ENCODE measurements around the gene KRTAP22-2.

The KRTAP22-2 gene
- total RNA-seq = 0 reads per million in 9 experiments

DNA sequence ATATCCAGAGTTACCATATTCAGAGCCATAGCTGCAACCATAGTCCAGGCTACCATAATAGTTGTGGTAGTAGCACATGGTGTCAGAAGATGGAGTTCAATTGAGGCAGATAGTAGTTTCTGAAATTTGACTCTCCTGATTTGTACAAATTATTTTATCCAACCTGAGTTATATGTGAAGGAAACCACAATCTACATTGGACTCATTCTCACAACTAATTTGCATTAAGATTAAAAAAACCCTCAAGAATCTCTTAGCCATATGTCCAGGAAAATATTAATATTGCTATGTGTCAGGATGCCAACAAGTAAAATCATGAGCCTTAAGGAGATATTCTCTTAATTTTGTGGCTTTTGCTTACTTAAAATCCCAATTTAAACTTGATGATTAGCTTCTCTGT is at the start of gene KRTAP22-2:
Gene KRTAP22-2, minus strand, starts transcription at position 101 of the 400 bp plus-strand sequence.
- Mint-ChIP-seq H3K27ac (no peak within 1 kb of the TSS), H3K36me3 (ENCODE audit: insufficient read depth) (no peaks in the 10 kb centered on the region), H3K9me3 (peaks cover 0 to 5% of the 10 kb centered on the region in 2 donors), H3K4me3 (no peak within 1 kb of the TSS), H3K27me3 (no peaks in the 10 kb centered on the region), H3K4me1 (ENCODE audit: low read depth in 2 of 2) (no peaks in the 10 kb centered on the region)
- ATAC-seq (replicated peaks) (no peak), DNase-seq (no peak)

DNA sequence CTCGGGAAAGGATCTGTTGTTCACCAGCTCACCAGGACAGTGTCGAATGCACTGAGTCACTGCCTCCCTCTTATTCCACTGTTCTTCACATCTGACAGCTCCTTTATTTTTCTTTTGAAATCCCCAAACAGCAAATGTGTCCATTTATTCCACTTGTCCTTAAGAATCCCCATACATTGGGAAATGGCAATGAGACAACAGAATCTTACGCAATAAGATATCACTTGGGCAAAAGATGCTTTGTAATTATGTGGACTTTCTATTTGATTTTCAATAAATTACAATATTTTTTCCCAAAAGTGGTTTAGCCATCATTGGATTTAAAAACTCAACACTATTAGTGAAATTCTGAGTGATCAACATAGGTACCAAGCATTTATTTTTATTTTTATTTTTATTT is 48.5 kb upstream of the KRTAP22-2 start:
- Mint-ChIP-seq H3K4me3 (no peak overlapping the region), H3K27ac (no peak overlapping the region), H3K9me3 (peaks cover 0 to 1% of the 10 kb centered on the region in 2 donors), H3K4me1 (ENCODE audit: low read depth in 2 of 2) (no peaks in the 10 kb centered on the region), H3K36me3 (ENCODE audit: insufficient read depth) (no peaks in the 10 kb centered on the region), H3K27me3 (no peaks in the 10 kb centered on the region)
- no peak for ATAC-seq (replicated peaks)
- DNase-seq = no peak

DNA sequence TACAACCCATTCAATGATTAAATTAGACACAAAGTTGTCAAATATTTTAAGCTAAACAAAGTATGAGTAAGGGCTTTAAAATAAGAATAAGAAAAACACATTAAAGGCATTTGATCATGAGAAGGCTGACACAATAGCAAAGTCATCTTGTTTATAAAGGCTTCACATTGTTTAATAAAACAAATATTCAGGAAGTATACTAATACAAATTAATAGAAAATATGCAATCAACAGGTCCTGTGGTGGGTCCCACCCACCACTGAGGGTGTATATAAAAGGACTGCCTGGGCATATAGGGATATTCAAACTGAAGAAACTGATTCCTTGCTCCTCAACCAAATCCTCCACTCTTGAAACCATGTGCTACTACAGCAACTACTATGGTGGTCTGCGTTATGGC is 44.7 kb upstream of the KRTAP22-2 start, which contains the start of gene KRTAP20-2:
Gene KRTAP20-2, plus strand, starts transcription at position 301 of the 400 bp plus-strand sequence. Its CDS starts 58 bp downstream, at position 359.
- DNase-seq = no peak
- H3K9me3 Mint-ChIP-seq = peaks cover 0 to 1% of the 10 kb centered on the region in 2 donors
- no peaks in the 10 kb centered on the region for H3K27me3 Mint-ChIP-seq
- H3K27ac Mint-ChIP-seq = no peak within 1 kb of the TSS
- no peaks in the 10 kb centered on the region for H3K36me3 Mint-ChIP-seq (ENCODE audit: insufficient read depth)
- no peak within 1 kb of the TSS for H3K4me3 Mint-ChIP-seq
- ATAC-seq (replicated peaks) = no peak
- H3K4me1 Mint-ChIP-seq (ENCODE audit: low read depth in 2 of 2) = no peaks in the 10 kb centered on the region

DNA sequence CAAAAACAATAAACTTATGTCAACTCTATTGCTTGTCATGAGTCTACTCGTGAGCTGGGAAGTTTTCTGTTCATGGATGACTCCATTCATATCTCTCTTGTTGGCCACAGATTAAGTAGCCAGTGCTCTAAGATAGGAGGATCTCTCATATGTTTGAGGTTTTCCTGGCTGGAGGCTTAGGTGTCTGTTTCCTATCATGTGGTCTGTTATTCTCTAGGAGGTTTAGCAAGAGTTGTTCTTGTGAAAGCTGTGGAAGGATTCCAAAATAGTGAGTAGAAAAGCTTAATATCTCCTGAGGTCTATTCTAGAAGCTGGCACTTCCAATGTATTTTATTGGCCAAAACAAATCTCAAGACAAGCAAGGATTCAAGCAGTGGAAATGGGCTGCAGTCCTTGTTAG is 39.0 kb upstream of the KRTAP22-2 start:
- DNase-seq (no peak), ATAC-seq (replicated peaks) (no peak)
- Mint-ChIP-seq H3K27me3 (no peaks in the 10 kb centered on the region), H3K4me3 (no peak overlapping the region), H3K27ac (no peak overlapping the region), H3K36me3 (ENCODE audit: insufficient read depth) (no peaks in the 10 kb centered on the region), H3K9me3 (peaks cover 0 to 4% of the 10 kb centered on the region in 2 donors), H3K4me1 (ENCODE audit: low read depth in 2 of 2) (no peaks in the 10 kb centered on the region)

DNA sequence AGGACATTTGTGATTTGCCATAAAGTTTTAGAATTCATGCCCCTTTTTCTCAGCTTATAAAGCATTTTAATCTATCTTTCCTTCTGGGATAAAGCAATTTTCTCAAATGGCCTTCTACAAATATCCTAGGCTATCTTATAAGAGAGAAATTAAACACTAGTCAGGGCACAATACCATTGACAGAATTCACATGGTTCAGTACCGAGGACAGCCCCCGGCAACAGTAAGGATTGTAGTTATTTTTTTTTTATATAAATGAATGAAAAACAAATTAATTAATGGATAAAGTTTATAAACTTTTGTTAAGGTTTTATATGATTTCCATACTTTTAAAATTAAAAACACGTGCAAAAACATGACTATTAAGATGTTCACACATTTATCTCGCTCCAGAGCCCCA is 37.9 kb upstream of the KRTAP22-2 start:
- no peak for DNase-seq
- Mint-ChIP-seq H3K36me3 (ENCODE audit: insufficient read depth) (no peaks in the 10 kb centered on the region), H3K4me3 (no peak overlapping the region), H3K4me1 (ENCODE audit: low read depth in 2 of 2) (no peaks in the 10 kb centered on the region), H3K27ac (no peak overlapping the region), H3K27me3 (no peaks in the 10 kb centered on the region), H3K9me3 (peaks cover 0 to 4% of the 10 kb centered on the region in 2 donors)
- ATAC-seq (replicated peaks) = no peak

DNA sequence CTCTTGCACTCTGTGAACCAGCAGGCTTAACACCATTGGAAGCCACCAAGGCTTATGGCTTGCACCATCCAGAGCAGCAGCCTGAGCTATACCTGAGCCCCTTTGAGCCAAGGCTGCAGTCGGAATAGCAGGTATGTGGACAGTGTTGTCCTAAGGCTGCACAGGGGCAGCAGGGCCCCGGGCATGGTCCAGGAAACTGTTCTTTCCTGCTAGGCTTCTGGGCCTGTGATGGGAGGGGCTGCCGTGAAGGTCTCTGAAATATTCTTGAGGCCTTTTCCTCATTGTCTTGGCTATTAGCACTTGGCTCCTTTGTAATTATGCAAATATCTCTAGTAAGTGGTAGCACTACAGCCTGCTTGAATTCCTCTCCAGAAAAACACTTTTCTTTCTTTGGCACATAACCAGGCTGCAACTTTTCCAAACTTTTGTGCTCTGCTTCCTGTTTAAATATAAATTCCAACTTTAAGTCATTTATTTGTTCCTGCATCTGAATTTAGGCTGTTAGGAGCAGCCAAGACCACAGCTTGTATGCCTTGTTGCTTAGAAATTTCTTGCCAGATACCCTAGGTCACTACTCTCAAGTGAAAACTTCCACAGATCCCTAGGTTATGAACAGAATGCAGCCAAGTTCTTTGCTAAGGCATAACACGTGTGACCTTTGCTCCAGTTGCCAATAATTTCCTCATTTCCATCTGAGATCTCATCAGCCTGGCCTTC is 35.4 kb upstream of the KRTAP22-2 start:
- no peak for ATAC-seq (replicated peaks)

DNA sequence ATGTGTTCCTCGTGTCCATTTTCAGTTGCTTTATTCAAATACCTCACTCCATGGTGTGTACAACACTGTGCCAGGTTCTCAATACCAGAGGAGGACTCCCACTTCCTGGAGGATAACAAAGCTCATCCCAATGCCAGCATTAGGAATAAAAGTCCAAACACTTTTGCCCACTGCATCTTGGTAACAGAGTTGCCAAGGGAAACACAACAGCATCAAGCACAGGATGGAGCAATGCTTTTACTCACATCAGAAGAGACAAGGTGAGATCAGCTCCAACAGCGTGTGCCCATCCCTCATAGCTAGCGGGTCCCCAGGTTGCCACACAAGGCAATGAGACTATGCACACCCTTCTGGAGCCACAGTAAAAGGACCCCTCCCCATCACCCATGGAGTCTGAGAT is 33.2 kb upstream of the KRTAP22-2 start:
- H3K36me3 Mint-ChIP-seq (ENCODE audit: insufficient read depth) = no peaks in the 10 kb centered on the region
- DNase-seq (no peak), ATAC-seq (replicated peaks) (no peak)
- H3K4me1 Mint-ChIP-seq (ENCODE audit: low read depth in 2 of 2) = no peaks in the 10 kb centered on the region
- no peaks in the 10 kb centered on the region for H3K27me3 Mint-ChIP-seq
- H3K27ac Mint-ChIP-seq = no peak overlapping the region
- peaks cover 0 to 3% of the 10 kb centered on the region in 2 donors for H3K9me3 Mint-ChIP-seq
- no peak overlapping the region for H3K4me3 Mint-ChIP-seq

More for the DNA sequence above, 35.4 kb upstream of the KRTAP22-2 start:
- Mint-ChIP-seq H3K4me3 (no peak overlapping the region), H3K4me1 (ENCODE audit: low read depth in 2 of 2) (no peaks in the 10 kb centered on the region), H3K36me3 (ENCODE audit: insufficient read depth) (no peaks in the 10 kb centered on the region), H3K27ac (no peak overlapping the region), H3K27me3 (no peaks in the 10 kb centered on the region), H3K9me3 (peaks cover 0 to 4% of the 10 kb centered on the region in 2 donors)
- DNase-seq = no peak

DNA sequence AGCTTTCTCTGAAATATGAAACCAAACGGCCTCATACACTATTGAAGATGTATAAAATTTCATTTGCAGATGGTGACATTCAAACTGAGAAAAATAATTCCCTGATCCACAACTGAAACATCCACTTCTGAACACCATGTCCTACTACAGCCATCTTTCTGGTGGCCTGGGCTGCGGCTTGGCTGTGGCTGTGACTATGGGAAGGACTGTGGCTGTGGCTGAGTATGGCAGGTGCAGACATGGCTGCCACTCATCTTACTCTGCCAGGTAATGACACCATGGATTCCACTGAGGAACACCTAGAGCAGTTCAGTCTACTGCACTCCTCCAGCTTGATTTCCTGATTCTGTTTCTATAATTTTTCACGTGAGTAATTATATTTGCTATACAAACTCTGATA is 30.3 kb upstream of the KRTAP22-2 start, which contains the start of gene KRTAP20-4:
Gene KRTAP20-4, plus strand, starts transcription at position 106 of the 400 bp plus-strand sequence.
- H3K27me3 Mint-ChIP-seq = no peaks in the 10 kb centered on the region
- ATAC-seq (replicated peaks) = no peak

DNA sequence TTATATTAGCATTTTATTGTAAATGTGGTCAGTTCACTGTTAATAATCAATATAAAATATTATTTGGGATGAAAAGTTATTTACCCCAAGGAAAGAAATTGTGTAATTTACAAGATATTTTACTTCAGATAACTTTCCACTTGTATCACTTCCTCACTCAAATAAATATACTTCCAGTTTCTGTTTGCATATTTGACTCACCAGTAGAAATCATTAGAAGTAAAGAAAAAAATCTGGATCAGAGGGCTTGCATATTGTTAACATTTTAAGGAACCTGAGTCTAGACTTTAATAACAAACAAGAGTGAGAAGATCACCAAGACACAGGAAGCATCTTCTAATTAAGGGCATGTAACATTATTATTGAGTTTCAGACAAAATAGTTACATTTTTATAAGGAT is 29.9 kb upstream of the KRTAP22-2 start:
- Mint-ChIP-seq H3K27ac (no peak overlapping the region), H3K4me1 (ENCODE audit: low read depth in 2 of 2) (no peaks in the 10 kb centered on the region), H3K4me3 (no peak overlapping the region), H3K9me3 (no peaks in the 10 kb centered on the region), H3K36me3 (ENCODE audit: insufficient read depth) (no peaks in the 10 kb centered on the region), H3K27me3 (no peaks in the 10 kb centered on the region)
- DNase-seq (no peak), ATAC-seq (replicated peaks) (no peak)

More for the DNA sequence above, 30.3 kb upstream of the KRTAP22-2 start, which contains the start of gene KRTAP20-4:
- no peak for DNase-seq
- H3K9me3 Mint-ChIP-seq = no peaks in the 10 kb centered on the region
- H3K4me3 Mint-ChIP-seq = no peak within 1 kb of the TSS
- H3K36me3 Mint-ChIP-seq (ENCODE audit: insufficient read depth) = no peaks in the 10 kb centered on the region
- no peak within 1 kb of the TSS for H3K27ac Mint-ChIP-seq
- no peaks in the 10 kb centered on the region for H3K4me1 Mint-ChIP-seq (ENCODE audit: low read depth in 2 of 2)

DNA sequence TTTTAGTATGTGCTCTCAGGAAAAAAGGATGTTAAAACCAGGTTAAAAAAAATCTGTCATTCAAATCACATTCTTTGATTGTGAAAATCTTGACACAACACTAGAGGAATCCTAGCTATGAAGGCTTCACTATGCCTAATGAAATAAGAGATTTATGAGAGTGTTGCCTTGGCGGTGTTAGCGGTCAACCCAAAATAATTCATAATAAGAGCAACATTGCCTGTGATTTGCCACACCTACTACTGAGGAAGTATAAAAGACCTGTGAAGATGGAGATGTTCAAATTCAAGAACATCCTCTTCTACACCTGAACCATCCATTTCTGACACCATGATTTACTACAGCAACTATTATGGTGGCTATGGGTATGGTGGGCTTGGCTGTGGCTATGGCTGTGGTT is 25.9 kb upstream of the KRTAP22-2 start, which contains the start of gene KRTAP20-1:
Gene KRTAP20-1, plus strand, starts transcription at position 301 of the 400 bp plus-strand sequence. Its CDS starts 30 bp downstream, at position 331.
- H3K27ac Mint-ChIP-seq = no peak within 1 kb of the TSS
- no peak within 1 kb of the TSS for H3K4me3 Mint-ChIP-seq
- H3K9me3 Mint-ChIP-seq = peaks cover 0 to 1% of the 10 kb centered on the region in 2 donors
- ATAC-seq (replicated peaks) (no peak), DNase-seq (no peak)
- no peaks in the 10 kb centered on the region for H3K4me1 Mint-ChIP-seq (ENCODE audit: low read depth in 2 of 2)
- no peaks in the 10 kb centered on the region for H3K36me3 Mint-ChIP-seq (ENCODE audit: insufficient read depth)
- no peaks in the 10 kb centered on the region for H3K27me3 Mint-ChIP-seq

DNA sequence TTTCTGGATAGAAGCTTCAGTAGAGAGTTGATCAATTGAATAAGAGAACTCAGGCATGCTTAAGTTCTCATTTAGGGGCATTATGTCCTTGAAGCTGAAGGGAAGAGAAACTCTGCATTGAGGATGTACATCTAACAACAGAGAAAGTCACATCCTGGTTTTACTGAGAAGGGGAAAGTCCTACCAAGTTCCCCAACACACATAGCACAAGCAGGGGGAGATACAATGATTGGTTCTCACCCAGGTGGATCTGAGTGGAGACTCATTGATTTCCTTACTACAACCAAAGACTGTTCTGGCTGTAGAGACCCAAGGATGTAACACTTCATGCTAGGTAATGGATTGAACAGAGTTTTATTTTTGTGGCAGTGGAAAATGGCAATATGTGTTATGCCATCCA is 25.0 kb upstream of the KRTAP22-2 start:
- Mint-ChIP-seq H3K4me1 (ENCODE audit: low read depth in 2 of 2) (no peaks in the 10 kb centered on the region), H3K27me3 (no peaks in the 10 kb centered on the region), H3K9me3 (peaks cover 0 to 1% of the 10 kb centered on the region in 2 donors), H3K4me3 (no peak overlapping the region), H3K27ac (no peak overlapping the region), H3K36me3 (ENCODE audit: insufficient read depth) (no peaks in the 10 kb centered on the region)
- DNase-seq (no peak), ATAC-seq (replicated peaks) (no peak)

DNA sequence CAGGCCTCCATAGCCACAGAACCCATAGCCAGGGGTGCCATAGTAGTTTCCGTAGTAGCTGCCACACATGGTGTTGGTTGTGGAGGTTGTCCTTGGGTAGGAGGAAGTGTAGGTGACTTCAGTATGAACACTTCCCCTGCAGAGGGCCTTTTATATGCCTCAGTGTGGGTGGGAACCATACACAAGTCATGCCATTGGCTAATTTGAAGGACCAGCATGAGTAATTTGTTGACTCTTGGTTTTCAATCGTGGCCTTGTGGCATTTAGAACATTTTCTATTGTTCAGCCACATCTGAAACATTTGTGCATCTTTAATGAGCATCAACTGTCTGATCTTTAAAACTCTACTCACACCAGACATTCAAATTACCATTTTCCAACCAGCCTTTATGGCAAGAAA is 23.6 kb upstream of the KRTAP22-2 start, which contains the start of gene KRTAP6-1:
Gene KRTAP6-1, minus strand, starts transcription at position 95 of the 400 bp plus-strand sequence. Its CDS starts 26 bp downstream, at position 69.
- Mint-ChIP-seq H3K27ac (no peak within 1 kb of the TSS), H3K4me1 (ENCODE audit: low read depth in 2 of 2) (no peaks in the 10 kb centered on the region), H3K4me3 (no peak within 1 kb of the TSS), H3K9me3 (peaks cover 0 to 1% of the 10 kb centered on the region in 2 donors), H3K27me3 (no peaks in the 10 kb centered on the region), H3K36me3 (ENCODE audit: insufficient read depth) (no peaks in the 10 kb centered on the region)
- DNase-seq (no peak), ATAC-seq (replicated peaks) (no peak)

DNA sequence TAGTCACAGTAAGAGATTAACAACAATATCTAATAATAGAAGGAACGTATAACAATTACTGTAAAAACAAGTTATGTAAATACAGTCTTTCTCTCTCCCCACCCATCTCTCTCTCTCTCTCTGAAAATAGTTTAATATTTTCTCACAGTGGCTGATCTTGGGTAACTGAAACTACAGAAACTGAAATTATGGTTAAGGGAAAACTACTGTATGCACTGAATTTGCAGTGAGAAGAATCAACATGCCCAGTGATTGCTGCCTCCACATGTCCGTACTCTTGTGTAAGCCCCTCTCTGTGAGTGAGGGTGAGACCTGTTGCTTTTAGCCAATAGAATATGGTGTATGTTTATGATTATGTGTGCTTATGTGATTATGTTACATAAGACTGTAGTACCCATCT is 21.9 kb upstream of the KRTAP22-2 start:
- Mint-ChIP-seq H3K36me3 (ENCODE audit: insufficient read depth) (no peaks in the 10 kb centered on the region), H3K4me3 (no peak overlapping the region), H3K27me3 (no peaks in the 10 kb centered on the region), H3K27ac (no peak overlapping the region), H3K9me3 (peaks cover 0 to 1% of the 10 kb centered on the region in 2 donors), H3K4me1 (ENCODE audit: low read depth in 2 of 2) (no peaks in the 10 kb centered on the region)
- ATAC-seq (replicated peaks) (no peak), DNase-seq (no peak)

DNA sequence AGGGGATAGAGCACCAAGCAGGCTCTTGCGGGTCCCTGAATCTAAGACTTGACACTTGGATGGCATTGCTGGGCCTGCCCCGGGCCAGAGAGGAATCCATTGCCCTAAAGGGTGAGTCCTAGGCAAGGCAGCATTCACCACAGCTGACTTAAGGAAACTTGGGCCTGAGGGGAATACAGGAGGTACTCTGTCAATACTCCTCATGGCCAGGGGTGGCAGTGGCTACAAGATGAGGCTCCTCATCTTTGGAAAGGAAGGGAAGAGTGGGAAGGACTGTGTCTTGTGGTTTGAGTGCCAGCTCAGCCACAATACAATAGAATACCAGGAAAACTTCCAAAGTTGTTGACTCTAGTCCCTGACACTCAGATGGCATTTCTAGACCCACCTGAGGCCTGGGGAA is 15.8 kb upstream of the KRTAP22-2 start:
- Mint-ChIP-seq H3K4me3 (no peak overlapping the region), H3K36me3 (ENCODE audit: insufficient read depth) (no peaks in the 10 kb centered on the region), H3K27me3 (no peaks in the 10 kb centered on the region), H3K27ac (no peak overlapping the region), H3K9me3 (peaks cover 10 to 12% of the 10 kb centered on the region in 2 donors), H3K4me1 (ENCODE audit: low read depth in 2 of 2) (no peaks in the 10 kb centered on the region)
- ATAC-seq (replicated peaks) (no peak), DNase-seq (no peak)

Data from effector memory CD8-positive, alpha-beta T cell (primary cell).